ENCODE measurements around the gene UBE2Q1.

UBE2Q1 gene

GRCh38 chr1:154593390-154593789, 34.9 kb upstream of the UBE2Q1 start:
- Histone ChIP-seq H3K27me3 (ENCODE audit: insufficient read depth, poor library complexity, severe bottlenecking) (no peaks in the 10 kb centered on the region), H3K4me3 (replicated peaks; ENCODE audit: insufficient read depth, low read length) (no peak overlapping the region), H3K27ac (replicated peaks) (no peak overlapping the region)
- no peak for DNase-seq (ENCODE audit: low read depth in 1 of 2, low spot score in 1 of 2)
- TF ChIP-seq GABPA (IDR thresholded peaks at IDR 0.05; ENCODE audit: low read depth) (no peak), POLR2AphosphoS5 (IDR thresholded peaks at IDR 0.05; ENCODE audit: low read depth) (no peak), SPI1 (IDR thresholded peaks at IDR 0.05; ENCODE audit: borderline replicate concordance, low read depth) (no peak), CTCF (IDR thresholded peaks at IDR 0.05; ENCODE audit: insufficient read depth, low read length) (no peak)
- TF ChIP-seq, protein P1, sequence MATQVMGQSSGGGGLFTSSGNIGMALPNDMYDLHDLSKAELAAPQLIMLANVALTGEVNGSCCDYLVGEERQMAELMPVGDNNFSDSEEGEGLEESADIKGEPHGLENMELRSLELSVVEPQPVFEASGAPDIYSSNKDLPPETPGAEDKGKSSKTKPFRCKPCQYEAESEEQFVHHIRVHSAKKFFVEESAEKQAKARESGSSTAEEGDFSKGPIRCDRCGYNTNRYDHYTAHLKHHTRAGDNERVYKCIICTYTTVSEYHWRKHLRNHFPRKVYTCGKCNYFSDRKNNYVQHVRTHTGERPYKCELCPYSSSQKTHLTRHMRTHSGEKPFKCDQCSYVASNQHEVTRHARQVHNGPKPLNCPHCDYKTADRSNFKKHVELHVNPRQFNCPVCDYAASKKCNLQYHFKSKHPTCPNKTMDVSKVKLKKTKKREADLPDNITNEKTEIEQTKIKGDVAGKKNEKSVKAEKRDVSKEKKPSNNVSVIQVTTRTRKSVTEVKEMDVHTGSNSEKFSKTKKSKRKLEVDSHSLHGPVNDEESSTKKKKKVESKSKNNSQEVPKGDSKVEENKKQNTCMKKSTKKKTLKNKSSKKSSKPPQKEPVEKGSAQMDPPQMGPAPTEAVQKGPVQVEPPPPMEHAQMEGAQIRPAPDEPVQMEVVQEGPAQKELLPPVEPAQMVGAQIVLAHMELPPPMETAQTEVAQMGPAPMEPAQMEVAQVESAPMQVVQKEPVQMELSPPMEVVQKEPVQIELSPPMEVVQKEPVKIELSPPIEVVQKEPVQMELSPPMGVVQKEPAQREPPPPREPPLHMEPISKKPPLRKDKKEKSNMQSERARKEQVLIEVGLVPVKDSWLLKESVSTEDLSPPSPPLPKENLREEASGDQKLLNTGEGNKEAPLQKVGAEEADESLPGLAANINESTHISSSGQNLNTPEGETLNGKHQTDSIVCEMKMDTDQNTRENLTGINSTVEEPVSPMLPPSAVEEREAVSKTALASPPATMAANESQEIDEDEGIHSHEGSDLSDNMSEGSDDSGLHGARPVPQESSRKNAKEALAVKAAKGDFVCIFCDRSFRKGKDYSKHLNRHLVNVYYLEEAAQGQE (IDR thresholded peaks at IDR 0.05; ENCODE audit: insufficient replicate concordance, low read depth) = no peak

- DNase-seq (ENCODE audit: low read depth in 1 of 2, low spot score in 1 of 2) = no peak
- TF ChIP-seq GABPA (IDR thresholded peaks at IDR 0.05; ENCODE audit: low read depth) (no peak), CTCF (IDR thresholded peaks at IDR 0.05; ENCODE audit: insufficient read depth, low read length) (no peak), POLR2AphosphoS5 (IDR thresholded peaks at IDR 0.05; ENCODE audit: low read depth) (no peak)
- TF ChIP-seq, protein P1 (IDR thresholded peaks at IDR 0.05; ENCODE audit: insufficient replicate concordance, low read depth) = no peak
- H3K27ac ChIP-seq (replicated peaks) = no peak overlapping the region
Measured at GRCh38 chr1:154591206-154591605, 32.7 kb upstream of the UBE2Q1 start.

DNA sequence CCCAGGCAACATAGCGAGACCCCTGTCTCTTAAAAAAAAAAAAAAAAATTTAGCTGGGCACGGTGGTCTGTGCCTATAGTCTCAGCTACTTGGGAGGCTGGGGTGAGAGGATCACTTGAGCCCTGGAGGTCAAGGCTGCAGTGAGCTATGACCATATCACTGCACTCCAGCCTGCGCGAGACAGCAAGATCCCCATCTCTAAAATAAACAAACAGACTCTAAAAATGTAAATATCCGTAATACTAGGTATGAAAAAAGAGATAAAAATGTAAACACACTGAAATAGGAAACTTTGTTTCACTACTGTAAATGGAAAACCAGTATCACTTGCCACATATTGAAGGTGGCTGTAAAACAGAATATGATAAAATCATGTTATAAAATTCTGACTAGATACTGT, 32.3 kb upstream of the UBE2Q1 start:
- no peak for DNase-seq (ENCODE audit: low read depth in 1 of 2, low spot score in 1 of 2)
- Histone ChIP-seq H3K27me3 (ENCODE audit: insufficient read depth, poor library complexity, severe bottlenecking) (no peaks in the 10 kb centered on the region), H3K27ac (replicated peaks) (no peak overlapping the region), H3K4me3 (replicated peaks; ENCODE audit: insufficient read depth, low read length) (no peak overlapping the region)
- TF ChIP-seq POLR2AphosphoS5 (IDR thresholded peaks at IDR 0.05; ENCODE audit: low read depth) (no peak), GABPA (IDR thresholded peaks at IDR 0.05; ENCODE audit: low read depth) (no peak), CTCF (IDR thresholded peaks at IDR 0.05; ENCODE audit: insufficient read depth, low read length) (no peak), SPI1 (IDR thresholded peaks at IDR 0.05; ENCODE audit: borderline replicate concordance, low read depth) (no peak)

More at GRCh38 chr1:154591206-154591605, 32.7 kb upstream of the UBE2Q1 start:
- H3K4me3 ChIP-seq (replicated peaks; ENCODE audit: insufficient read depth, low read length) = no peak overlapping the region
- no peaks in the 10 kb centered on the region for H3K27me3 ChIP-seq (ENCODE audit: insufficient read depth, poor library complexity, severe bottlenecking)

GRCh38 chr1:154589780-154590179, 31.3 kb upstream of the UBE2Q1 start:
- DNase-seq (ENCODE audit: low read depth in 1 of 2, low spot score in 1 of 2) = no peak
- H3K4me3 ChIP-seq (replicated peaks; ENCODE audit: insufficient read depth, low read length) = no peak overlapping the region
- H3K27ac ChIP-seq (replicated peaks) = no peak overlapping the region
- H3K27me3 ChIP-seq (ENCODE audit: insufficient read depth, poor library complexity, severe bottlenecking) = no peaks in the 10 kb centered on the region
- TF ChIP-seq CTCF (IDR thresholded peaks at IDR 0.05; ENCODE audit: insufficient read depth, low read length) (no peak), POLR2AphosphoS5 (IDR thresholded peaks at IDR 0.05; ENCODE audit: low read depth) (no peak), SPI1 (IDR thresholded peaks at IDR 0.05; ENCODE audit: borderline replicate concordance, low read depth) (no peak)
- TF ChIP-seq, protein P1 (IDR thresholded peaks at IDR 0.05; ENCODE audit: insufficient replicate concordance, low read depth) = no peak
